Endothelial cell (in vitro differentiated cells): Measurements from ENCODE around the gene DNAJA4. TPM values are rescaled to one million over a fixed set of nuclear protein-coding genes. Genes with fewer than 3 reads are reported as not detected.

ENCODE experiments used
- DNase-seq: peaks from one replicate; pipeline ENCODE4 v3.0.0; 2021; ENCODE audit warnings: low spot score
- H3K27ac Mint-ChIP-seq: one replicate; pipeline ENCODE4 v1.8.0; 2021; ENCODE audit warnings: mixed read lengths, inconsistent platforms; ENCODE audit not compliant: unreplicated experiment
- H3K27me3 Mint-ChIP-seq: one replicate; pipeline ENCODE4 v1.8.0; 2021; ENCODE audit warnings: mild to moderate bottlenecking, moderate library complexity, mixed read lengths, inconsistent platforms; ENCODE audit not compliant: unreplicated experiment
- H3K36me3 Mint-ChIP-seq: one replicate; pipeline ENCODE4 v1.8.0; 2021; ENCODE audit warnings: mild to moderate bottlenecking, low read depth, mixed read lengths, inconsistent platforms; ENCODE audit not compliant: unreplicated experiment
- H3K4me1 Mint-ChIP-seq: one replicate; pipeline ENCODE4 v1.8.0; 2021; ENCODE audit warnings: mild to moderate bottlenecking, mixed read lengths, inconsistent platforms; ENCODE audit not compliant: unreplicated experiment
- H3K4me3 Mint-ChIP-seq: one replicate; pipeline ENCODE4 v1.8.0; 2021; ENCODE audit warnings: mild to moderate bottlenecking, mixed read lengths, inconsistent platforms; ENCODE audit not compliant: unreplicated experiment
- H3K9me3 Mint-ChIP-seq: one replicate; pipeline ENCODE4 v1.8.0; 2021; ENCODE audit warnings: mixed read lengths, inconsistent platforms; ENCODE audit not compliant: unreplicated experiment
- CTCF ChIP-seq: fragments of 200-600 bp; sonication (generic); IDR thresholded peaks from one replicate; pipeline ENCODE4 v1.5.0; 2021; ENCODE audit warnings: antibody characterized with exemption; ENCODE audit not compliant: unreplicated experiment
- total RNA-seq: library from RNA; stranded (reverse); fragmentation: NEBNext Ultra II Directional; extraction: Animal tissue kit (Norgen Biotek cat#: 25700); gene quantifications from one replicate; pipeline ENCODE4 v1.2.1, GENCODE V29; 2021; ENCODE audit not compliant: unreplicated experiment

The DNAJA4 gene
- total RNA-seq, 1 donor from 2014 or later: 2.1 TPM

- H3K27ac Mint-ChIP-seq: no peak overlapping the region
- peaks cover 4% of the 10 kb centered on the region for H3K36me3 Mint-ChIP-seq
- no peak overlapping the region for H3K4me3 Mint-ChIP-seq
- H3K27me3 Mint-ChIP-seq: no peaks in the 10 kb centered on the region
- H3K9me3 Mint-ChIP-seq: no peaks in the 10 kb centered on the region
- TF ChIP-seq CTCF: no peak
- peaks cover 3% of the 10 kb centered on the region for H3K4me1 Mint-ChIP-seq
- DNase-seq: no peak
Measured at GRCh38 chr15:78229431-78230406, 34.6 kb upstream of the DNAJA4 start.

DNA sequence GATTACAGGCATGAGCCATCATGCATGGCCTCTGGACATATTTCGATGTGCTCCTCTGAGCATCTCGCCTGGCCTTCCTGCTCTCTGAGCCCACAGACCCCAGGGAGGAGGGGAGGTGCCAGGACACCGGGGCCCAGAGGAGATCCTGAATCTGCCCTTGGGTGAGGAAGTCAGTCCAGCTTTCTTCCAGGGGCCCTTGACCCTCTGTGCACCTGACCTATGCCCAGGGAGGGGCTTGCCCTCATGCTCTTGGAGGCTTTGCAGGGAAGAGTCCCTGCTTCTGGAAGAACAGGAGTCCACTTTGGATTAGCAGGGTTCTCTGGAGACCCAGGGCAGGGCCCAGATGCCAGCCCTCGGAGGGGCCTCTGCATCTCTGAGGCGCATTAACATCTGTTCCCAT is 31.4 kb upstream of the DNAJA4 start:
- Mint-ChIP-seq H3K4me3 (no peak overlapping the region), H3K27ac (no peak overlapping the region), H3K9me3 (no peaks in the 10 kb centered on the region), H3K36me3 (peaks cover 4% of the 10 kb centered on the region), H3K4me1 (peaks cover 3% of the 10 kb centered on the region), H3K27me3 (no peaks in the 10 kb centered on the region)
- DNase-seq: no peak
- TF ChIP-seq CTCF: no peak

DNA sequence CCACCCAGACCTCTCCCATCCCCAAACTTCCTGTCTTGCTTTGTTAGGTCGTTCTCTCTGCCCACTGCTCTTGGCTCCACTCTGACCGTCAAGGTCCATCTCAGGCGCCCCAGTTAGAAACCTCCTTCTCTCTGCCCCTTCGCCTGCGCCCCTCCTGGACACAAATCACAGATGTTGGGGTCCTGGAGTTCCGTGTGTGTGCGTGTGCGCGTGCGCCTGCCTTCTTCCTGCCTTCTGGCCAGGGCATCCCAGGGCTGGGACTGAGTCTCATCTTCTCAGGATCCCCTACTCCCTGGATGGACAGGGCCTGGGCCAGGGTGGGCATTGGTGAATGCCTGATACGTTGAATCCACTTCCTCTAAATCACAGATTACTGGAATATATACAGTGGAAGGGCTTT is 30.9 kb upstream of the DNAJA4 start:
- Mint-ChIP-seq H3K4me1 (peaks cover 3% of the 10 kb centered on the region), H3K9me3 (no peaks in the 10 kb centered on the region), H3K36me3 (peaks cover 4% of the 10 kb centered on the region), H3K4me3 (no peak overlapping the region), H3K27me3 (no peaks in the 10 kb centered on the region), H3K27ac (no peak overlapping the region)
- DNase-seq: no peak
- no peak for TF ChIP-seq CTCF

DNA sequence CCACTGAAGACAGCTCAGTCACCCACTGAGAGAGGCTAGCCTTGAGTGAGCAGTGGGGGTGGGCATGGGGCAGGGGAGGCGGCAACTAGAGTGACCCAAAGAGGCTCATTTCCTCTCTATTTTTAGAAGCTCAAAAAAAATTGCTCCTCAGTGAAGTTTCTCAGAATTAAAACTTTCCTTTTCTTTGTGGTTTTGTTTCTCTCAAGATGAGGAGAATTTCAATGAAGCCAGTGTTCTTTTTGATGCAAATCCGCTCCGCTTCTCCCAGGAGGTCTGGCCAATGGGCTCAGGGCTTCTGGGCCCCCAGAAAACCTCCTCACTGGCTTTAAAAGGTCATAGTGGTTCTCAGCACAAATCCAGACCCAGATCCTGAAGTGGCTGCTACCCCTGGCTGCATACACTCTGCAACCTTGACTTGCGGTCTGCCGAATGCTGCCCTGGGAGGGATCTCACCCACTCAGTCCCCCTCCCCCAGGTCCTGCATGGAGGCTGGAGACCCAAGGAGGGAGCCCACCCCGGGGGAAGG is 29.8 kb upstream of the DNAJA4 start, which contains the start of gene ACSBG1:
Gene ACSBG1 (minus strand): TSS at position 51 of the 526 bp plus-strand sequence. CDS start 64 bp downstream, outside the sequence.
- Mint-ChIP-seq H3K9me3 (no peaks in the 10 kb centered on the region), H3K27me3 (no peaks in the 10 kb centered on the region), H3K4me3 (no peak within 1 kb of the TSS), H3K4me1 (peaks cover 3% of the 10 kb centered on the region), H3K27ac (no peak within 1 kb of the TSS), H3K36me3 (peaks cover 4% of the 10 kb centered on the region)
- TF ChIP-seq CTCF: no peak
- no peak for DNase-seq

GRCh38 chr15:78236491-78236890 is 27.9 kb upstream of the DNAJA4 start:
- no peaks in the 10 kb centered on the region for H3K9me3 Mint-ChIP-seq
- peaks cover 3% of the 10 kb centered on the region for H3K4me1 Mint-ChIP-seq
- no peaks in the 10 kb centered on the region for H3K36me3 Mint-ChIP-seq
- TF ChIP-seq CTCF: no peak
- no peaks in the 10 kb centered on the region for H3K27me3 Mint-ChIP-seq
- no peak overlapping the region for H3K4me3 Mint-ChIP-seq
- no peak for DNase-seq
- H3K27ac Mint-ChIP-seq: no peak overlapping the region
